HG03135 (cell line): Measurements from ENCODE around the gene ABHD1.
"Not testable (repeated sequence)": the region's sequence is repeated elsewhere in the genome, so short reads cannot be mapped to it uniquely, and the experiment has no call there.

Experiments used
- ATAC-seq: cut with Tn5 transposase; IDR thresholded peaks from one replicate; pipeline ENCODE4 v1.9.1; 2021; ENCODE audit warnings: mild to moderate bottlenecking, moderate library complexity; ENCODE audit not compliant: unreplicated experiment

ABHD1 gene

GRCh38 chr2:27123302-27124150, at the start of gene ABHD1:
Gene ABHD1 (plus strand): TSS chr2:27123815. CDS start chr2:27123949, 134 bp downstream.
- ATAC-seq = no peak

- no peak for ATAC-seq
Measured at GRCh38 chr2:27074738-27075565, 48.7 kb upstream of the ABHD1 start.

- ATAC-seq = not testable (repeated sequence)
Measured at GRCh38 chr2:27075566-27075871, 48.1 kb upstream of the ABHD1 start.

- no peak for ATAC-seq
Measured at GRCh38 chr2:27076323-27076722, 47.3 kb upstream of the ABHD1 start.

GRCh38 chr2:27077231-27077630, 46.4 kb upstream of the ABHD1 start:
- no peak for ATAC-seq

- ATAC-seq = no peak
Measured at GRCh38 chr2:27078267-27079194, 45.1 kb upstream of the ABHD1 start, which contains the start of gene EMILIN1. Gene EMILIN1 (plus strand): TSS chr2:27078615. CDS start chr2:27079066, 451 bp downstream.

GRCh38 chr2:27079233-27080139, 44.1 kb upstream of the ABHD1 start:
- ATAC-seq = no peak

- no peak for ATAC-seq
Measured at GRCh38 chr2:27080140-27080469, 43.5 kb upstream of the ABHD1 start.

GRCh38 chr2:27080603-27080936, 43.0 kb upstream of the ABHD1 start:
- no peak for ATAC-seq

- ATAC-seq = no peak
Measured at GRCh38 chr2:27081984-27082772, 41.4 kb upstream of the ABHD1 start.

- no peak for ATAC-seq
Measured at GRCh38 chr2:27082773-27083409, 40.7 kb upstream of the ABHD1 start.

GRCh38 chr2:27083410-27084296, 40.0 kb upstream of the ABHD1 start:
- no peak for ATAC-seq

GRCh38 chr2:27084297-27085061, 39.1 kb upstream of the ABHD1 start:
- ATAC-seq = no peak

- no peak for ATAC-seq
Measured at GRCh38 chr2:27085062-27085672, 38.4 kb upstream of the ABHD1 start.

- ATAC-seq = peak; percentile 4
Measured at GRCh38 chr2:27085673-27086089, 37.9 kb upstream of the ABHD1 start.

GRCh38 chr2:27086090-27086723, 37.4 kb upstream of the ABHD1 start:
- ATAC-seq = peak; percentile 74
